Left forelimb (tissue), 1 donor: Measurements from ENCODE around the gene ZNF385C.

ENCODE experiments used
- DNase-seq: peaks from one replicate; pipeline ENCODE4 v3.0.0-alpha.2; 2018; ENCODE audit warnings: low spot score

Gene ZNF385C

GRCh38 chr17:42124256-42124655, 26.0 kb upstream of the ZNF385C start:
- no peak for DNase-seq

GRCh38 chr17:42122371-42123303, 24.4 kb upstream of the ZNF385C start, which contains the start of gene HSPB9:
Gene HSPB9 (plus strand): TSS chr17:42122804. CDS start chr17:42122851, 47 bp downstream.
- DNase-seq = no peak

- peak; percentile 91 for DNase-seq
Observed at GRCh38 chr17:42120770-42121769, 22.8 kb upstream of the ZNF385C start, which contains the start of gene KAT2A. Gene KAT2A (minus strand): TSS chr17:42121367. CDS start chr17:42121304, 63 bp downstream.

GRCh38 chr17:42120161-42120769, 22.0 kb upstream of the ZNF385C start:
- no peak for DNase-seq

GRCh38 chr17:42119301-42119700, 21.0 kb upstream of the ZNF385C start:
- no peak for DNase-seq

DNA sequence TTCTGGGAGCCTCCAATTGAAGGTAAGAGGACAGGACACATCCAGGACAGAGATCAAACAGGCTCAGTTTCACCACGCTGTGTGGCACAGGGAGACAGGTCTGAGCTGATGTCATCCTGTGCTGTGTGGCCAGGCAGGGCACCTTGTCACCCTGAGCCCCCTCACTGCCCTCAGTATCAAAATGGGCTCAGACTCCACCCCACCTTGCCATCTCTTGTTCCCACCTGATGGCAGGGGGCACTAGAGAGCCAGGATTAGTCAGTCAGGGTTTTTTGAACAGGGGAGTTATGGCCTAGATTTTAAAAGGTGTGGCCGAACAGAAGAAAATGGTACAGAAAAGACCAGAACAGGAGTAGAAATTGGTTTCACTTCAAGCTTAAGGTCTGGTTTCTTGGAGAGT, 20.3 kb upstream of the ZNF385C start:
- no peak for DNase-seq

GRCh38 chr17:42118126-42118510, 19.8 kb upstream of the ZNF385C start:
- no peak for DNase-seq

DNA sequence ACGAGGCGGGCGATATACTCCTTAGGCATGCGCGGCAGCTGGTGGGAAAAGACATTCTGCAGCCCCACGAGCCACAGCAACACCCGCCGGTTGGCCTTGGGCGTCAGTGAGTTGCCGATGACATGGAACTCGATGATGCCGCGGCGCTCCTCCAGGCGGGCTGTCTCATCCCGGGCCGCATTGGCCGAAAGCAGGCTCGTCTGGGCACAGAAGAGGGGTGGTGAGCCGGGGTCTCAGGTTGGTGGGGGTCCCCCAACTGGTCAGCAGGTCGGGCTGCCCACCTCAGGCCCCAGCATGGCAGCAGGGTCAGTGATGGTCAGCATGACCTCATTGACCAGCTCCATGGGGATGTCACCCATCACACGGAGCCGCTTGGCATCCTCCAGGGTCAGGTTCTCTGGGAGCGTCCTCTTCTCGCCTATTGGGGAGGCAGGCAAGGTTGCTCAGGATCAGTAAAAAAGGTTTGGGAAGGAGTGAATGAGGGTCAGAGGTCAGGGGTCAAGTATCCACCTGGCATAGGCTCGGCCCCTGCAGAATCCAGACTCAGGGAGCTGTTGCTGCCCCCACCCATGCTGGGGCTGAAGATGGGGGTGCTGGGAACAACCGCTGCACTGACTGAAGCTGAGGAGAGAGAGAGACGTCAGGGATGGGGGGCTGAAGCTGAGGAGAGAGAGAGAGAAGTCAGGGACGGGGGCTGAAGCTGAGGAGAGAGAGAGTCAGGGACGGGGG, 19.3 kb upstream of the ZNF385C start:
- DNase-seq = no peak

DNA sequence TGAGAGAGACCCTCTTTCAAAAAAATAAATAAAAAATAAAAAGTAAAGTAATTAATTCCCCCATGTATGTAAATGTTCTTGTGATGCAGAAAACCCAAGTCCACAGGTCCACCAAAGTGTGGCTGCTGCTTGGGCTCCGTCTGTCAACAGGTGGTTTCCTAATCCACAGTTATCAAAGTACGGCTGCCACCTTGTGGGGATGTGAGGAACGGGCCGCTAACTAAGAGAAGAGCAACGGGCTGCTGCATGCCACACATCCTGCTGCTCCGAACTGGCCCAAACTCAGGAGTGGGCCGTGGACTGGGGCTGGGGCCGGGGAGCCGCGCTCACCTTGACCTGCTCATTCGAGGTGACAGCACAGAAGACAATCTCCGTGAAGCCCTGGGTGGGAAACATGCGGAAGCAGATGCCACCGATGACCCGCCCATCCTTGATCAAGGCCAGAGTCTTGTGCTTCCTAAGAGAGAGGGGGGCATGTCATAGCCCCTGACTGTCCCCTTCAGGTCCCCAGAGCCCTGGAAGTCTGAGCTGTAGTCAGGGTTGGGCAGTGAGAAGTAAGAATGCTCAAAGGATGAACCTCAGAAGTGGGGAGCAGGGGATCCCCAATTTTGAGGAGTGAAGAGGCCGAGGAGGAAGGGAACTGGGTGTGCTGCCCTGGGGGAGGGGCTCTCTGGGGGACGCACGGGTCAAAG, 18.6 kb upstream of the ZNF385C start:
- DNase-seq = peak; percentile 86

DNA sequence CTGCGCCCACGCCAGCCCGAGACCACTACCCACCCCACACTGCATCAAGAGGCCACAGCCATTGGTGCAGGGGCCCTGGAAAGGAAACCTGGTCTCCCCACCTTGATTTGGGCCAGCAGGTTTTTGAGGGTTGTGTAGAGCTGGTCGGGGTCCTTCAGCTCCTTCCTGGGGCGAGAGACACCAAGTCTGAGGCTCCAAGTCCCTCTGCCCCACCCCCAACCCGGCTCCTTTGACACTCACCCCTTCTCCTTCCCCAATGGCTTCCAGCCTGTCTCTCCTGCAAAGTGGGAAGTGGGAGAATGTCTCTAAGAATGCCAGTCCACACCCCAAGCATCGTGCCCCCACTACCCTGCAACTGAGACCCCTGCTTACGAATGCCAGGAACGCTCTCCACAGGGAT, 15.8 kb upstream of the ZNF385C start:
- no peak for DNase-seq

DNA sequence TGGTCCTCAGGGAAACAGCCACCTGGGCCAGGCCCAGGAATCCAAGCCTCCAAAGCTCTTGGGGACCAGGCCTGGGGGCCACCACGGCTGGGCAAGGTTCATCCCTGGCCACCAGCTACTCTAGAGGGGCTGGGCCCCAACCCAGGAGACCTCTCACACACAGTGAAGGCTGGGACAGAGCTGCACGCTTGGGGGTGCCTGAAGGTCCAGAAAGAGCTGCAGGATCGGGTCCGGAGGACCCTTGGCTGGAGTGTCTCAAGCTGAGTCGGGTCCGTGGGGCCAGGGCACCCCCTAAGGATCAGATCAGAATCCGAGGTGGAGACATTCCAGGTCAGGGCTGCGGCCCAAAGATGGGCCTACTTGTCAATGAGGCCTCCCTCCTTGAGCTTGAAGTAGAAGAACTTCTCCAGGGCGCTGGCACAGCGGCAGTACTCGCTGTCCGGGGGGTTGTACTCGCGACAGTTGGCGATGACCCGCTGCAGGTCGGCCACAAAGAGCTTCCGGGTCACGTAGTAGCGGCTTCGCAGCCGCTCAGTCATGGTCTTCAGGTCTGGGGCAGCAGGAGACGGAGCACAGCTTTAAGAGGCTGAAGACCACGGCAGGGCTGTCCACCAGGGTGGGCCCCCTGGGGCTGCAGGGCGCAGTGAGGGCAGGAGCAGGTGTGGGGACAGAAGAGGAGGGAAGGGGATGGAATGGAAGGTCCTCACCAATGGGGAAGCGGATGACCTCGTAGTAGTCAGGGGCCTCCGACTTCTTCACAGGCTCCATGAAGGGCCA, 15.2 kb upstream of the ZNF385C start:
- DNase-seq = no peak

- DNase-seq = peak; percentile 79
Observed at GRCh38 chr17:42112552-42113176, 14.4 kb upstream of the ZNF385C start, which contains the start of gene DHX58. Gene DHX58 (minus strand): TSS chr17:42112714. CDS start chr17:42111892, 822 bp downstream.

- DNase-seq = no peak
Observed at GRCh38 chr17:42111871-42112551, 13.7 kb upstream of the ZNF385C start.

- no peak for DNase-seq
Observed at GRCh38 chr17:42111265-42111636, 13.0 kb upstream of the ZNF385C start.

DNA sequence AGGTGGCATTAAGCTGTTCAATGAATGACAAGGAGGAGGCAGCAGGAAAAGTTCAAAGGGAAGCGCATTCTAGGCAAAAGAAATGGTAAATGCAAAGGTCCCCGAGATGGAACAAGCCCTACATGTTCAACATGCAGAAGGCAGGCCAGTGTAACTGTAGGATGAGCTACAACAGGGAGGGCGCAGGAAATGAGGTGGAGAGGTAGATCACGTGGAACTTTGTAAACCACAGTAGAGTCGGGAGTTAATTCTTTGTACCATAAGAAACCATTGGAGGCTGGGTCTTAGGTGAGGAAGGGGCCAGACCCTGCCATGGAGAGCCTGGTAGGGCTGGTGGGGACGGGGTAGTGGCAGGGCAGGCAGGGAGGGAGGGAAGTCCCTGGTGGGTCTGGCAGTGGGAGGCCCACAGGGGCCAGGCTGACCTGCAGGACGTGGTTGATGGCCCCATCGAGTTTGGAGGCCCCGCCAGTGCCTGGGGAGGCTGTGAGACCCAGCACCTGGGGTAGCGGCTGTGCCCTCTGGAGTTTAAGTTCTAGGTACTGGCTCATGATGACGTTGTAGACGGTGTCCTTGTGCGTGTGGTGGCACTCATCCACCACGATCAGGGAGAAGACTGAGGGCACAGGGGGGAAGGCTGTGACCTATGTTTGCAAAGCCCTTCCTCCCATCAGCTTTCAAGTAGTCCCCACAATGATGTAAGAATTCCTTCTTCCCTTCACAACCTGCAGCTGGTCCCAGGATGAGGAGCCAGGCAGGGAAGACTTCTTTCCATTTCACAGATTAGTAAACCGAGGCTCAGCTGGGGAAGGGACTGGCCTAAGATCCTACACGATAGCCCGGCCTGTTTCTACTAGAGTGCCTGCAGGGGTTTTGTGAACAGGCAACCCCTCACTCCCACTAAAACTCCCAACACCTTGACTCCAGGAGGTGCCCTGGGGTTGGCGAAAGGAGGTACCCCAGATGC, 12.3 kb upstream of the ZNF385C start:
- DNase-seq = no peak

DNA sequence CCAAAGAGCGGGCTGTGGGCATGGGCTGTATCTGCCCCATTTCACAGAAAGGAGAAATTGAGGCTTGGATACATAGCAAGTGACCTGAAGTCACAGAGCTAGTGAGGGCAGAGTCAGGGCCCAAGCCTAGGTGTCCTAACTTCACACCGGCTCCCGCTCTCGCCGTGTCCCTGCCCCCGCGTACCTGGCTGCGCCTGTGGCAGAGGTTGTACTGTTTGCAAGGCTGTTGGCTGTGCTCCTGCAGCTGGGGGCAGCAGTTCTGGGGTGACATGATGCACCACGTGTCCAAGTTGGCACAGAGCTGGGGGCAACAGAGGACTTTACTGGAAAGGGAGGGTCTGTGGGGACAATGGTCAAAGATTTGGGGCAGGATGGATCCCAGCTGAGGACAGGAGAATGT, 10.8 kb upstream of the ZNF385C start:
- no peak for DNase-seq
